Ovary (tissue), 3 donors: ENCODE data around the gene AVEN.

Experiments
- CTCF ChIP-seq, 3 donors: fragments of 450-650 bp in 2 of 3; fragments of 200-600 bp in 1 of 3; IDR thresholded peaks; one replicate each; pipeline versions ENCODE4 v1.5.1 to v1.8.0; 2016 to 2022; ENCODE audit warnings: antibody characterized with exemption in 3 of 3, mild to moderate bottlenecking in 1 of 3
- EP300 ChIP-seq: sonication (generic); formaldehyde crosslinking; IDR thresholded peaks from one replicate; pipeline ENCODE4 v1.6.1; 2017; ENCODE audit warnings: antibody characterized with exemption
- donor health status: DM: no; HTN: no; CAD: no.

GRCh38 chr15:33865416-33865815, 173.6 kb downstream of the AVEN start:
- TF ChIP-seq CTCF (IDR thresholded peaks at IDR 0.05), result no peak
- TF ChIP-seq EP300, result no peak
